G401.6 (cell line): ENCODE data around the gene ERN1.
A peak's percentile ranks its signal among the peaks of the same experiment; 100 is the strongest.
"Not testable (repeated sequence)": the region's sequence is repeated elsewhere in the genome, so short reads cannot be mapped to it uniquely, and the experiment has no call there.

Experiments
- FAIRE-seq: peaks from 2 replicates; lab custom pipeline; 2012; peaks lifted over from hg19 to GRCh38; lab: Jason Lieb, UNC

The ERN1 gene

GRCh38 chr17:64024781-64025731, 104.9 kb downstream of the ERN1 start:
- no peak for FAIRE-seq

DNA sequence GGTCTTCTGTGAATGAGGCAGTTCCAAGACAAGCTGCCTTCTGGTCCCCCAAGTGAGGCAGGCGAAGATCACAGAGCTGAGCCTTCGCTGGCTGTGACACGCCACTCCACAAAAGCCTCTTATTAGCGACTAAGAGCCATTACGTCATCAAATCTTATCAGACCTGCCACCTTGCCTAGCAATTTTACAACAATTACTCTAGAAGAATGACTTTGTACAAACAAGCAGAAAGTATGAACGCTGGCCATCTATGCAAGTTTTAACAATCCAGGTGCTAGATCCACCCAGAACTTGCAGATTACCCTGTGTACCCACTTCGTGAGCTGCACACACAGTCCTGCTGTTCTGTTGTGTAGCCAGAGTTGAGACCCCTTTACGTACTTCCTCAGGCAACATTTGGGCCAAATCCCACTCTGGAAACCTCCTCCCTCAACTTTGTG, 105.7 kb downstream of the ERN1 start:
- no peak for FAIRE-seq

GRCh38 chr17:64022611-64023063, 107.3 kb downstream of the ERN1 start:
- FAIRE-seq: no peak

DNA sequence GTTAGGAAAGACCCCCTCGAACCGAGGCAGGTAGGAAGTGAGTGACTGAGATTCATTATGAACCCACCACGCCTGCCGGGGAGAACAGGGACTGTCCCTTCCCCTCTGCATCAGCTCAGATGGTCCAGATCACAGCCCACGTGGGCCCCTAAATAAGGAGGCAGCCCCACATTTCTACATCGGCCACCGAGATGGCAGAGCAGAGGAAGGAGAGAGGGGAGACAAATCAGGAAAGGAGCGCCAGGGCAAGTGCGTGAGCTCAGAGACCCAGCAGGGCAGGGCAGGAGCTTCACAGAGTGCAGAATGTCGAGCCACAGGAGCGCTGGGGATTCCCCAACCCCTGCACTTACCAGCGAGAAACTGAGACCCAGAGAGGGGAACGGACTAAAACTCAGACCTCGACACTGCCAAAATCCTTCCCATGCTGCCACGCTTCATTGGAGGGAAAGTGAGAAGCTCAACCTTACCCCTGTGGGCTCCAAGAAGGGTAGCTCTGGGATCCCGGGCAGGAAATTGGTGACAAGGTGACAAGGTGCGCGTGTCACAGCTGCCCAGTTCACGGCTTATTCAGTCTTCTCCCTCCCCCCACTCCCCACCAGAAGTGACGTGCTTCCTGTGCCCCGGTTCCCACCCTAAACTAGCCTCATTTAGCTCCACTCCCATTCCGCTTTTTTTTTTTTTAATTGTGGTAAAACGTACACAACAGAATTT, 109.7 kb downstream of the ERN1 start, which contains the start of gene ICAM2:
Gene ICAM2, minus strand, starts transcription at position 578 of the 711 bp plus-strand sequence. CDS start 13,942 bp downstream, outside the sequence.
- FAIRE-seq: no peak

DNA sequence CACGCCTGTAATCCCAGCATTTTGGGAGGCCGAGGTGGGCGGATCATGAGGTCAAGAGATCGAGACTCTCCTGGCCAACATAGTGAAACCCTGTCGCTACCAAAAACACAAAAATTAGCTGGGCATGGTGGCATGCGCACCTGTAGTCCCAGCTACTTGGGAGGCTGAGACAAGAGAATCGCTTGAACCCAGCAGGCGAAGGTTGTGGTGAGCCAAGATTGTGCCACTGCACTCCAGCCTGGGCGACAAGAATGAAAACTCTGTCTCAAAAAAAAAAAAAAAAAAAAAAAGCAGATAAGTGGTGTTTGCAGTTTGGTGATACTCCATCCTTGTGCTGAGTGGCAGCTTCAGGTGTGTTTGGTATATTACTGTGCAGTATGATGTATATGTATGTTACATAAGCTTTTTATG, 110.4 kb downstream of the ERN1 start:
- FAIRE-seq: not testable (repeated sequence)

DNA sequence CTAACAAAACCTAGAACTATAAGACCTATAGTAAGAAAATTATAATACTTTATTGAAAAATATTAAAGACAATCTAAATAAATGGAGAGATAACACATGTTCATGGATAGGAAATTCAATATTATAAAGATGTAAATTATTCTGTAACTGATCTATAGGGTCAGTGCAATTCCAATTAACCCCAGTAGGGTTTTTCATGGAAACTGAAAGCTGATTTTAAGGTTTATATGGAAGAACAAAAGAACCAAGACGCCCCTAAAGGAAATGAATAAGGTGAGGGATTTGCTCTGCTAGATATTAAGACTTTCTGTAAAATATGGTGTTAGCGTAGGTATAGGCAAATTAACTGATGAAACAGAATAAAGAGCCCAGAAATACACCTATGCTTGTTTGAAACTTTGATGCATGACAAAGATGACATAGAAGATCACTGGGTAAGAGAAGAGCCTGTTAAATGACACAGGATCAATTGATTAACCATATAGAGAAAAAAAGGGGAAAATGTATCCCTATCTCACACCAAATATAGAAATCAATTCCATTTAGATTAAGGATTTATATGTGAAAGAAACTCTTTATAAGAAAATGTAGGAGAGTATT, 112.5 kb downstream of the ERN1 start:
- peak; percentile 37 for FAIRE-seq

GRCh38 chr17:64016974-64017373, 113.0 kb downstream of the ERN1 start:
- no peak for FAIRE-seq

GRCh38 chr17:64016231-64016784, 113.6 kb downstream of the ERN1 start:
- no peak for FAIRE-seq

- FAIRE-seq: no peak
Measured at GRCh38 chr17:64015447-64015846, 114.5 kb downstream of the ERN1 start.

GRCh38 chr17:64009571-64010402, 120.2 kb downstream of the ERN1 start:
- FAIRE-seq: no peak

DNA sequence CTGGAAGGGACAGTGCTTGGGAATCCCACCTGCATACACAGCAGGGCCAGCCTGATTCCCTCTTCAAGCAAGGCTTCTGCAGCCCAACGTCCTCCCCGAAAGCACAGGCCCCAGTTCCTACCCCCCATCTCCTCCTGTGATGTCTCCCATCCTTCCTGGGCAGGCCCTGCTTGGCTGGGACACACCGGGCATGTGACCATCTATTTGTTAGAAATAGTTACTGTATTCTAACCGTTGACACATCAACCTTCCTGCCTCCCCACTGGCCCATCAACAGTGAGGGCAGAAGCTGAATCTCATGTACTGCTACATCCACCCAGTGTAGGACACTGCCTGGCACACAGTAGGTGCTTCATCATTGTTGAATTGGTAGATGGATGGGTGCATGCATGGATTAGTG, 121.1 kb downstream of the ERN1 start:
- no peak for FAIRE-seq

DNA sequence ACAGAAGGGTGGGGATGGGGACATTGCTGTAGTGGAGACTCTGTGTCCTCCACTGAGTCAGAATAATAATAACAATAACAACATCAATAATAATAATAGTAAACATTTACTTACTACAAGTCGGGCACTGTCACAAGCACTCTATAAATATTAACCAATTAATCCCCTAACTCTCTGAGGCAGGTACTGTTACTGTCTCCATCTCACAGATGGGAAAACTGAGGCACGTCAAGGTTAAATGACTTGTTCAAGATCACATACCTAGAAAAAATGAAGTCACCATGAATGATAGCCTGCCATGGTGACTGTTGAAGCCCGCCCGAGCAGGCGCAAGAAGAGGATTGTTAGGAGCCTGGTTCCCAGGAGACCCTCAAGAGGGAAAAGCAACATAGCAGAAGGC, 121.6 kb downstream of the ERN1 start:
- no peak for FAIRE-seq

DNA sequence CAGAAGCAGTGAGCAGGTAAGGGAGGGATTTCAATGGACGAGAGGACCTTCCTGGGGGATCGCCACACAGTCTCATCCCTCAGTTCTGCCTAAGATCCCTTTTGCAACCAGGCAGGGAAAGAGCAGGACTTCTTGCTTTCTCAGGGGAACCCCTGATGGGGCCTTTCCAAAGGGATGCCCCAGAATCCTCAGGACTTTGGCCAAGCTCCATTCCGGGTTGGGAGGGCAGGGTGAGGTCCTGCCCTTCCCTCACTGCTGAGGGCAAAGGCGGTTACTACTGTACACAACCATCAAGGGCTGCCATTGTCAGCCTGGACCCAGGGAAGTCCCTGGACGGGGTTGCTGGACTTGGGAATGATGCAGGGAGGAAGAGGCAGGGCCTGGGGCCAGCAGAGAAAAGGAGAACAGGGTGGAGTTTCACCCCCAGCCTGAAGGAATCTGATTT, 122.1 kb downstream of the ERN1 start:
- FAIRE-seq: no peak

DNA sequence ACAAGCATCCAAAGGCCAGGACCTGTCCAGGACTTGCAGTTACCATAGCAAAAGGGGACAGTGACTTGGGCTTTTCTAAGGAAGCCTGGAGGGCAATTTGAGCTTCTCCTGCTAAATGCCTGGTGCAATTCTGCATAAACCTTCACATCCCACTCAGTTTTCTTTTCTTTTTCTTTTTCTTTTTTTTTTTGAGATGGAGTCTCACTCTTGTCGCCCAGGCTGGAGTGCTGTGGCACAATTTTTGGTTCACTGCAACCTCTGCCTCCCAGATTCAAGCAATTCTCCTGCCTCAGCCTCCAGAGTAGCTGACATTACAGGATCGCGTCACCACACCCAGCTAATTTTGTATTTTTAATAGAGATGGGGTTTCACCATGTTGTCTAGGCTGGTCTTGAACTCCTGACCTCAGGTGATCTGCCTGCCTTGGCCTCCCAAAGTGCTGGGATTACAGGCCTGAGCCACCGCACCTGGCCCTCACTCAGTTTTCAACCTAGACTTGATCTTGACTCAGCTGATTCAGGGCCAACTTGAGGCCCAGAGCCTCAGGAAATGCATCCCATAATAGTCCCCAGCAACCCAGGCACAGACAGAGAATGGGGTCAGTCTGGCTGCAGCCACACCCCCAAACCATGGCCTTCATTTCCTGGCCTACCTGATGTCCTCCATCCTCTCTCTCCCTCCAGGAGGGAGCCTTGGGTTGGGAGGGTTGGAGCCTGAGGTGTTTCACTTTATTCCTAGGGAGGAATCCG, 122.7 kb downstream of the ERN1 start:
- not testable (repeated sequence) for FAIRE-seq

DNA sequence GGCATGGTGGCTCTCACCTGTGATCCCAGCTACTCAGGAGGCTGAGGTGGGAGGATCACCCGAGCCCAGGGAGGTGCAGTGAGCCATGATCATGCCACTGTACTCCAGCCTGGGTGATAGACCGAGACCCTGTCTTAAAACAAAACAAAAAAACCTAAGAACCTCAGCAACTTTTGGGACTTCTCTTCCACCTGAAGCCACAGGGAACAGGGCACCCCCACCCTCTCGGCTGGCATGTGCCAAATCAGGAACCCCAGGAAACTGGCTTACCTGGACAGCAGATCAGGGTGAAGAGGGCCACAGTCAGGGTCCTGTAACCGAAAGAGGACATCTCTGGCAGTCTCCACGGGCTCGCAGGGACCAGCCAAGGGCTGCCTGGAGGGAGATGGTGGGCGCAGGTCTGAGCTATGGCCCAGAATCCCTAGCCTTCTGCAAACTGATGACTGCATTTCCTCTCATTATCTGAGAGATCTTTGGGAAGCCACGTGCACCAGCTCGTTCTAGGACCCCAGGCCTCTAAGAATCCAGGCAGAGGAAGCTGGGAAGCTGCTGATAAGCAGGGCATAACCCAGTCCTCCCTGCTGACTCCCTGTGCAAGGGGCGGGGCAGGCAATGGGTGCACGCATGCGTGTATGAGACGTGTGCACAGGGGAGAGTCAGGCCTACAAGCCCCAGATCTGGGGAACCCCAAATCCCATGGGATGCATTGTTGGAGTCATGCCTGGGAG, 123.4 kb downstream of the ERN1 start:
- no peak for FAIRE-seq

DNA sequence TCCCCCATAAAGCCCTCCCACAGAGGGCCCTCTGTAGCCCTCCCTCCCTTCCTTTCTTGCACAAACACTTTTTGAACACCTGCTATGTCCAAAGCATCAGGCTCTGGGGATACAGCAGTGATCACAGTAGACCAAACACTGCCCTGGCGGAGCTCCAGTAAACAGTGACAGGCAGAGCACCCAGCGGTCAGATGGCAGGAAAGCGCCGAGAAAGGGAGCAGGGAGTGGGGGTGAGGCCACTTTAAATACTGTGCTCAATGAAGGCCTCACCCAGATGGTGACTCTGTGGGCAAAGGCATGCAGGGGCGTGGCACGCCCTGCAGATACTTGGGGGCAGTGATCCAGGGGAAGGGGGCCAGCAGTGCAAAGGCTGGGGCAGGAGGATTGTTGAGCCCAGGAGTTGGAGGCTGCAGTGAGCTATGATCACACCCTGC, 124.2 kb downstream of the ERN1 start:
- FAIRE-seq: no peak

DNA sequence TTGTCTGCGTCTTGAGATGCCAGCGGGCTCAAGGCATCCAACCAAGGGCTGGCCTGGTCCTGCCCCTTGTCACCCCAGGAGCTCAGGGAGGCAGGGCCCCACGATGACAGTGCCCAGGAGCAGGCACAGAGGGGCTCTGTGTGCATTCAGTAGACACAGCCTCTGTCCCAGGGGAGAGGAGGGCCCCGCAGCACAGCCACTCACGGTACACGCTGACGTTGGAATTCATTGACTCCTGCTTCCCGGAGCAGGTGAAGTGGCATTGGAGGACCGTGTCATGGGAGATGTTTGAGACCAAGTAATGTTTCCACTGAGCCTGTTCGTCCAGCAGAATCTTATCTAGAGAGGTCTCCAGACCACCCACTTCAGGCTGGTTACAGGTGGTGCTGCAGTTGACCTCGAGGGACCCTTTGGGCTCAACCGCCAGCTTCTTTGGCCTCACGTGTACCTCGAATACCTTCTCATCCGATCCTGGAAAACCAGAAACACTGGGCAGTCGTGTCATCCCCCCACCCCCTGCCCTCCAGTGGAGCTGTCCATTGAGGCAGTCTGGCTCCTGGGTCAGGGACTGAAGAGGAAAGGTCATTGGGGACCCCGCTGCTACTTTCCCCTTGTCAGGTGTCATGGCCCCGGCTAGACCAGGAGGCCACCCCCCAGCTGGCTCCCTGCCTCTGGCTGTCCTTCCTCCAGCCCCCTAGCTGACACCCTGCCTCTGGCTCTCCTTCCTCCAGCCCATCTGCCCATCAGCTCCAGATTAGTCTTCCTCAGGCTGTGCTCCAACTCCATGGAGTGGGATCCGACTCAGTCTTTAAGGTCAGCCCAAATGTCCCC, 124.8 kb downstream of the ERN1 start:
- no peak for FAIRE-seq

GRCh38 chr17:64004218-64004770, 125.7 kb downstream of the ERN1 start:
- no peak for FAIRE-seq
